Measurements from ENCODE around the gene SORCS2.

Gene SORCS2

DNA sequence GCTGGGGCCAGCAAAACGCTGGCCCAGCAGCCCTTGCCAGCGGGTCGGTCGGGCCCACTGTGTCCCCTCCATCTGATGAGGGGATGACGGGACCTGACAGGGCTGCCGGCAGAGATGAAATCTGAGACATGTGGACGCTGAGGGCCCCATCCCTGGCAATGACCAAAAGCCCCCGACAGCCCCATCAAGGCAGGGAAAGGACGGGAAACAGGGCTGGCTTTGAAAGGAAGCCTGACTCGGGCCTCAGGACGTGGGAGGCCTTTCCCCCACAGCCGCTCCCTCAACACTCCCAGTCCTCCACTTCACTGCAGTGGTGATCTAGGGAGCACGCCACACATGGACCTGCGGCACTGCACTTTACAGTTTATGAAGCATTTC is 544.9 kb downstream of the SORCS2 start:
- no peak for TF ChIP-seq EP300 (IDR thresholded peaks at IDR 0.05; ENCODE audit: borderline replicate concordance)
- TF ChIP-seq CREB1 (IDR thresholded peaks at IDR 0.05; ENCODE audit: low read depth): no peak
- no peak for TF ChIP-seq TEAD4 (IDR thresholded peaks at IDR 0.05)
- TF ChIP-seq ZBTB7A (IDR thresholded peaks at IDR 0.05; ENCODE audit: low read depth): no peak
- TF ChIP-seq TCF12 (IDR thresholded peaks at IDR 0.05; ENCODE audit: low read depth): no peak
- TF ChIP-seq, protein P1, sequence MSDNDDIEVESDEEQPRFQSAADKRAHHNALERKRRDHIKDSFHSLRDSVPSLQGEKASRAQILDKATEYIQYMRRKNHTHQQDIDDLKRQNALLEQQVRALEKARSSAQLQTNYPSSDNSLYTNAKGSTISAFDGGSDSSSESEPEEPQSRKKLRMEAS (IDR thresholded peaks at IDR 0.05): no peak
- no peak for TF ChIP-seq YY1 (IDR thresholded peaks at IDR 0.05; ENCODE audit: low read depth)
- no peak for TF ChIP-seq EGR1 (IDR thresholded peaks at IDR 0.05)
- no peak for TF ChIP-seq TAF1 (IDR thresholded peaks at IDR 0.05; ENCODE audit: low read depth)
- TF ChIP-seq, protein P2, sequence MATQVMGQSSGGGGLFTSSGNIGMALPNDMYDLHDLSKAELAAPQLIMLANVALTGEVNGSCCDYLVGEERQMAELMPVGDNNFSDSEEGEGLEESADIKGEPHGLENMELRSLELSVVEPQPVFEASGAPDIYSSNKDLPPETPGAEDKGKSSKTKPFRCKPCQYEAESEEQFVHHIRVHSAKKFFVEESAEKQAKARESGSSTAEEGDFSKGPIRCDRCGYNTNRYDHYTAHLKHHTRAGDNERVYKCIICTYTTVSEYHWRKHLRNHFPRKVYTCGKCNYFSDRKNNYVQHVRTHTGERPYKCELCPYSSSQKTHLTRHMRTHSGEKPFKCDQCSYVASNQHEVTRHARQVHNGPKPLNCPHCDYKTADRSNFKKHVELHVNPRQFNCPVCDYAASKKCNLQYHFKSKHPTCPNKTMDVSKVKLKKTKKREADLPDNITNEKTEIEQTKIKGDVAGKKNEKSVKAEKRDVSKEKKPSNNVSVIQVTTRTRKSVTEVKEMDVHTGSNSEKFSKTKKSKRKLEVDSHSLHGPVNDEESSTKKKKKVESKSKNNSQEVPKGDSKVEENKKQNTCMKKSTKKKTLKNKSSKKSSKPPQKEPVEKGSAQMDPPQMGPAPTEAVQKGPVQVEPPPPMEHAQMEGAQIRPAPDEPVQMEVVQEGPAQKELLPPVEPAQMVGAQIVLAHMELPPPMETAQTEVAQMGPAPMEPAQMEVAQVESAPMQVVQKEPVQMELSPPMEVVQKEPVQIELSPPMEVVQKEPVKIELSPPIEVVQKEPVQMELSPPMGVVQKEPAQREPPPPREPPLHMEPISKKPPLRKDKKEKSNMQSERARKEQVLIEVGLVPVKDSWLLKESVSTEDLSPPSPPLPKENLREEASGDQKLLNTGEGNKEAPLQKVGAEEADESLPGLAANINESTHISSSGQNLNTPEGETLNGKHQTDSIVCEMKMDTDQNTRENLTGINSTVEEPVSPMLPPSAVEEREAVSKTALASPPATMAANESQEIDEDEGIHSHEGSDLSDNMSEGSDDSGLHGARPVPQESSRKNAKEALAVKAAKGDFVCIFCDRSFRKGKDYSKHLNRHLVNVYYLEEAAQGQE (IDR thresholded peaks at IDR 0.05; ENCODE audit: low read depth): no peak
- TF ChIP-seq FOXM1 (IDR thresholded peaks at IDR 0.05; ENCODE audit: borderline replicate concordance, low read depth): no peak
- no peak for TF ChIP-seq NFIC (IDR thresholded peaks at IDR 0.05)
- no peak for TF ChIP-seq CEBPB (IDR thresholded peaks at IDR 0.05)

DNA sequence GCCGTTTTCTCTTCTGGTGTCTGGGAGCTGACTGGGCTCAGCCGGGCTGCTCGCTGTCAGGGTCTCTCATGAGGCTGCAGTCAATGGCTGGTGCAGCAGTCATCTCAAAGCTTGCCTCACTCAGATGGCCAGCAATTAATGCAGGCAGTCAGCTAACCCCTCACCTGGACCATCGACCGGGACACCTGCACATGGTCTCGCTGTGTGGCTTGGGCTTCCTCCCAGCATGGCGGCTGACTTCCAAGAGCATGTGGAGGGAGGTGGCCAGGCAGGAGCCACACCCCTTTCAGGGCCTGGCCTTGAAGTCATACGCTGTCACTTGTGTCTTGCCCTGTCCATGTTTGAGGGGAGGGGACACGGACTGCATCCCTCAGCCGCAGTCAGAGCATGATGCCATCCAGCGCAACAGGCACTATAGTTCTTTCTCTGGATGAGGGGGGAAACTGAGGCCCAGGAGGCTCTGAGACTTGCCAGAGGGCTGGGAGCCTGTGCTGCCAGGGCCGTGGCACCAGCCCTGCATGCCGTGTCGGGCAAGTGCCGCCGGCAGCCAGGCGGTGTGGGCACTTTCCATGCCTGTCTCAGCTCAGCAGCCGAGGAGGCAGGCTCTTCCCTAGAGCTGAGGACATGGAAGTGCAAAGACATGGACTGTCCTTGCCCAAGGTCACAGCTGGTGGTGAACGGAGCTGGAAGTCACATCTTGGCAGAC is 545.6 kb downstream of the SORCS2 start:
- no peak for TF ChIP-seq RAD21 (IDR thresholded peaks at IDR 0.05; ENCODE audit: low read depth)
- TF ChIP-seq, protein P1 (IDR thresholded peaks at IDR 0.05): no peak
- no peak for TF ChIP-seq ZBTB7A (IDR thresholded peaks at IDR 0.05; ENCODE audit: low read depth)
- TF ChIP-seq, protein P2 (IDR thresholded peaks at IDR 0.05; ENCODE audit: low read depth): no peak
- TF ChIP-seq TEAD4 (IDR thresholded peaks at IDR 0.05): no peak
- TF ChIP-seq TCF12 (IDR thresholded peaks at IDR 0.05; ENCODE audit: low read depth): no peak
- no peak for TF ChIP-seq EGR1 (IDR thresholded peaks at IDR 0.05)
- no peak for TF ChIP-seq TAF1 (IDR thresholded peaks at IDR 0.05; ENCODE audit: low read depth)
- no peak for TF ChIP-seq FOXM1 (IDR thresholded peaks at IDR 0.05; ENCODE audit: borderline replicate concordance, low read depth)
- no peak for TF ChIP-seq YY1 (IDR thresholded peaks at IDR 0.05; ENCODE audit: low read depth)
- no peak for TF ChIP-seq CEBPB (IDR thresholded peaks at IDR 0.05)

DNA sequence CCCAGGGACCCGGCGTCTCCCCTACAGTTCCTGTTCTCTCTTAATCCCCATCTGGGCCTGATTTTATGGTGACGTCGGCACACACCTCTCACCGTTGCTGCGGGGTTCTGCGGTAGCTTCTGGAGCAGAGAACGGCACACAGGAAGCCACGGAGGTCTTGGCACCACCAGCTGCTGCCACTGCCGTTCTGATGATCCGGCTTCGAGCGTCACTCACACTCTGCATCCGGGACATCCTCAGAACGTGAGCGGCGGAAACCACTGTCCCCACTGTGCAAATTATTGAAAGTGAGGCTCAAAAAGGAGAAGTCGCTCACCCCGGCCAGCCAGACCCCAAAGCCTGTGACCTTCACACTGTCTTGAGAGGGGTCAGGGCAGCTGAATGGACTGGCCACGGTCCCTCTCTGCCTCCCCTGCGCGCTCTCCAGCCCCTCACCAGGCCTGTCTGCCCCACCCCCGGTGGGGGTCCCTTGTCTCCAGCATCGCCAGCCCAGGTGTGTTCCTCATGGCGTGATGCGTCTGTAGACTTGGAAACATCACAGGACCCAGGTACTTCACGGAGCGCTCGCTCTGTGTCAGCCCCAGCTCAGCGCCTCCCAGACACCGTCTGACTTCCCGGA is 546.2 kb downstream of the SORCS2 start:
- no peak for TF ChIP-seq NFIC (IDR thresholded peaks at IDR 0.05)
- TF ChIP-seq, protein P3, sequence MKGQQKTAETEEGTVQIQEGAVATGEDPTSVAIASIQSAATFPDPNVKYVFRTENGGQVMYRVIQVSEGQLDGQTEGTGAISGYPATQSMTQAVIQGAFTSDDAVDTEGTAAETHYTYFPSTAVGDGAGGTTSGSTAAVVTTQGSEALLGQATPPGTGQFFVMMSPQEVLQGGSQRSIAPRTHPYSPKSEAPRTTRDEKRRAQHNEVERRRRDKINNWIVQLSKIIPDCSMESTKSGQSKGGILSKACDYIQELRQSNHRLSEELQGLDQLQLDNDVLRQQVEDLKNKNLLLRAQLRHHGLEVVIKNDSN (IDR thresholded peaks at IDR 0.05): no peak
- no peak for TF ChIP-seq CEBPB (IDR thresholded peaks at IDR 0.05)
- TF ChIP-seq EGR1 (IDR thresholded peaks at IDR 0.05): no peak
- TF ChIP-seq TEAD4 (IDR thresholded peaks at IDR 0.05): no peak
- no peak for TF ChIP-seq FOXM1 (IDR thresholded peaks at IDR 0.05; ENCODE audit: borderline replicate concordance, low read depth)
- no peak for TF ChIP-seq TCF12 (IDR thresholded peaks at IDR 0.05; ENCODE audit: low read depth)
- TF ChIP-seq ZBTB7A (IDR thresholded peaks at IDR 0.05; ENCODE audit: low read depth): no peak
- TF ChIP-seq, protein P2 (IDR thresholded peaks at IDR 0.05; ENCODE audit: low read depth): no peak
- TF ChIP-seq CREB1 (IDR thresholded peaks at IDR 0.05; ENCODE audit: low read depth): no peak
- no peak for TF ChIP-seq RAD21 (IDR thresholded peaks at IDR 0.05; ENCODE audit: low read depth)
- TF ChIP-seq EP300 (IDR thresholded peaks at IDR 0.05; ENCODE audit: borderline replicate concordance): no peak
- TF ChIP-seq, protein P1 (IDR thresholded peaks at IDR 0.05): no peak
- no peak for TF ChIP-seq TAF1 (IDR thresholded peaks at IDR 0.05; ENCODE audit: low read depth)
- no peak for TF ChIP-seq YY1 (IDR thresholded peaks at IDR 0.05; ENCODE audit: low read depth)

Data from Ishikawa (cell line).